ENCODE data around the gene CCDC97.

CCDC97 gene

DNA sequence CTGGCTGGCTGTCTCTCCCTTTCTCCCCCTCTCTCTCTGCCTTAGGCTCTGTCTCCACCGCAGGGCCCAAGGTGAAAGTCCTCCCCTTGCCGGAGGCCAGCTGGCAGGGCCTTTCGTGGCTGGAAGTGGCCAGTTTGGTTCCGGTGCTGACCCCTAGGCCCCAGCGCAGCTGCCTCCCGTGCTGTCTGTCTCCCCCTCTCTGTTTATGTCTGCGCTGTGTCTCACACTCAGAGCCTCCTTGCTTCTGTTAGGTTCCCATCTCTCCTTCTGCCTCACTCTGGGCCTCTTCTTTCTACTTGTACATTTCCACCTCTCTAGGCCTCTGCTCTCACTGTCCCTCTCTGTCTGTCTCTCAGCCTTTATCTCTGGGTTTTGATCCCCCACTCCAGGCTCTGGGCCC lies 13.1 kb downstream of the CCDC97 start:
- no peak overlapping the region for H3K4me2 ChIP-seq (ENCODE audit: low read depth, low read length, poor library complexity, severe bottlenecking)
- peaks cover 18% of the 10 kb centered on the region for H3F3A ChIP-seq (ENCODE audit: insufficient read depth)
- no peak overlapping the region for H2AFZ ChIP-seq (ENCODE audit: low read depth, low read length, severe bottlenecking)
- no peak overlapping the region for H3K9ac ChIP-seq (ENCODE audit: low read length)
- H3K27ac ChIP-seq (ENCODE audit: low read depth, low read length) = peak overlapping the region; percentile 17; the same call in 1 of the 2 replicates
- H3K9me2 ChIP-seq (replicated peaks; ENCODE audit: insufficient read depth, low read length) = no peaks in the 10 kb centered on the region
- H3K9me3 ChIP-seq (ENCODE audit: insufficient read depth, low read length) = no peaks in the 10 kb centered on the region
- no peak overlapping the region for H3K4me3 ChIP-seq (ENCODE audit: insufficient read depth, low read length, poor library complexity, severe bottlenecking)
- H3K36me3 ChIP-seq (ENCODE audit: low read length) = no peaks in the 10 kb centered on the region
- no peak for TF ChIP-seq EZH2phosphoT487 (conservative IDR thresholded peaks at IDR 0.05; ENCODE audit: low read length)
- TF ChIP-seq, protein P1, sequence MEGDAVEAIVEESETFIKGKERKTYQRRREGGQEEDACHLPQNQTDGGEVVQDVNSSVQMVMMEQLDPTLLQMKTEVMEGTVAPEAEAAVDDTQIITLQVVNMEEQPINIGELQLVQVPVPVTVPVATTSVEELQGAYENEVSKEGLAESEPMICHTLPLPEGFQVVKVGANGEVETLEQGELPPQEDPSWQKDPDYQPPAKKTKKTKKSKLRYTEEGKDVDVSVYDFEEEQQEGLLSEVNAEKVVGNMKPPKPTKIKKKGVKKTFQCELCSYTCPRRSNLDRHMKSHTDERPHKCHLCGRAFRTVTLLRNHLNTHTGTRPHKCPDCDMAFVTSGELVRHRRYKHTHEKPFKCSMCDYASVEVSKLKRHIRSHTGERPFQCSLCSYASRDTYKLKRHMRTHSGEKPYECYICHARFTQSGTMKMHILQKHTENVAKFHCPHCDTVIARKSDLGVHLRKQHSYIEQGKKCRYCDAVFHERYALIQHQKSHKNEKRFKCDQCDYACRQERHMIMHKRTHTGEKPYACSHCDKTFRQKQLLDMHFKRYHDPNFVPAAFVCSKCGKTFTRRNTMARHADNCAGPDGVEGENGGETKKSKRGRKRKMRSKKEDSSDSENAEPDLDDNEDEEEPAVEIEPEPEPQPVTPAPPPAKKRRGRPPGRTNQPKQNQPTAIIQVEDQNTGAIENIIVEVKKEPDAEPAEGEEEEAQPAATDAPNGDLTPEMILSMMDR (IDR thresholded peaks at IDR 0.05; ENCODE audit: insufficient read depth, low read length, poor library complexity, severe bottlenecking) = no peak
- H3K27me3 ChIP-seq (ENCODE audit: low read length) = no peaks in the 10 kb centered on the region
- H3K79me2 ChIP-seq (ENCODE audit: insufficient read depth, low read length) = no peaks in the 10 kb centered on the region
- no peaks in the 10 kb centered on the region for H4K20me1 ChIP-seq (ENCODE audit: low read depth, low read length)

DNA sequence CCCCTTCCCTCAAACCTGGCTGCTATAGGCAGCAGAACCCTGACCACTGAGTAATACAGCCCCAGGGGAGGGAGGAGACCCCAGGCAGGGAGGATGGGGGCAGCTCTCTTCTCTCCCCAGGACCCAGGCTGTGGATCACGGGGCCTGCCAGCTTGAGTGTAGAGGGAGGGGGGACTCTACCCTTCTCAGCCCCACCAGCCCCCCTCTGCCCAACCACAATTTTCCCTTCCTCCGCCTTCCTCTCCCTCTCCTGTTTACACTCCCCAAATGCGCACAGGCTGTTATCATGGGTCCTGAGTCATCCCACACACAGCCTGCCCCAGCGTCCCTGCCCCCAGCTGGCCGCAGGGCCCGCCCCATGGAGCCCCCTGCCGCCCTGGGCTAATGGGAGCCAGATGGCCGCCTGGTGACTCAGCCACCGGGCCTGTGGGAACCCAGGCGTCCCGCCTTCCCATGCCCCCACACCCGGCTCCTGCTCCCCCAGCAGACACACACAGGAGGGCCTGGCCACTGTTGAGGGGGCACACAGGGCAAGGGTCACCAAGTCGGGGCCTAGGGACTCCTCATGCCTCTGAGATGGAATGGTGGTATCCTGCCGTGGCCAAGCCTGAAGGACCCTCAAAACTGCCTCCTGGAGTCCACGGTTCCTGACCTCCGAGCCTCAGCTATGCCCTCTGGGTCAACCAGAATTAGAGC lies 13.6 kb downstream of the CCDC97 start:
- H3F3A ChIP-seq (ENCODE audit: insufficient read depth) = peaks cover 24% of the 10 kb centered on the region
- no peaks in the 10 kb centered on the region for H3K27me3 ChIP-seq (ENCODE audit: low read length)
- no peak for TF ChIP-seq EZH2phosphoT487 (conservative IDR thresholded peaks at IDR 0.05; ENCODE audit: low read length)
- TF ChIP-seq, protein P1 (IDR thresholded peaks at IDR 0.05; ENCODE audit: insufficient read depth, low read length, poor library complexity, severe bottlenecking) = no peak
- H3K27ac ChIP-seq (ENCODE audit: low read depth, low read length) = peak overlapping the region; percentile 17; the same call in 1 of the 2 replicates
- H3K36me3 ChIP-seq (ENCODE audit: low read length) = no peaks in the 10 kb centered on the region
- no peak overlapping the region for H3K4me2 ChIP-seq (ENCODE audit: low read depth, low read length, poor library complexity, severe bottlenecking)
- H2AFZ ChIP-seq (ENCODE audit: low read depth, low read length, severe bottlenecking) = no peak overlapping the region
- no peak overlapping the region for H3K4me3 ChIP-seq (ENCODE audit: insufficient read depth, low read length, poor library complexity, severe bottlenecking)
- H4K20me1 ChIP-seq (ENCODE audit: low read depth, low read length) = no peaks in the 10 kb centered on the region
- H3K79me2 ChIP-seq (ENCODE audit: insufficient read depth, low read length) = no peaks in the 10 kb centered on the region
- H3K9me3 ChIP-seq (ENCODE audit: insufficient read depth, low read length) = no peaks in the 10 kb centered on the region
- H3K9ac ChIP-seq (ENCODE audit: low read length) = no peak overlapping the region
- no peaks in the 10 kb centered on the region for H3K9me2 ChIP-seq (replicated peaks; ENCODE audit: insufficient read depth, low read length)

DNA sequence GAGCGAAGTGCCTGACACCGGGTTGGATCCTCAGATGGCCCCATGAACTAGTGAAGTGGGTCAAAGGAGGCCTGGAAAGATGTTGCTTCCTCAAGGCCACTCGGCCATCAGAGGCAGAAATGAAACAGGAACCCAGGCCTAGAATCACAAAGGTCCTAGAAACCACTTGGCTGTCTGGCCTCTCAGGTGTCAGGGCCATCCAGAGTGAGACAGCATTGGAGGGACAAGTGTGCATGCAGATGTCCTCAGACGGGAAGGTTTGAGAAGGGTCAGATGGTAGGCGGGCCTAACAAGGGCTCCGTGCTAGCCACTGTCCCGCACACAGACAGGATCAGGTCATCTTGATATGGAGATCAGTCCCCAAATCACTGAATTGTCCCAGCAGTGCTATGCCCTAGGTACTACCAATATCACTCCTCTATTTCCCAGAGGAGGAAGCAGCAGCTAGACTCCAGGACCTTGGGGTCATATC lies 14.3 kb downstream of the CCDC97 start:
- Histone ChIP-seq H4K20me1 (ENCODE audit: low read depth, low read length) (no peaks in the 10 kb centered on the region), H3K4me2 (ENCODE audit: low read depth, low read length, poor library complexity, severe bottlenecking) (no peak overlapping the region), H3K9ac (ENCODE audit: low read length) (no peak overlapping the region), H3K27me3 (ENCODE audit: low read length) (no peaks in the 10 kb centered on the region), H3K36me3 (ENCODE audit: low read length) (no peaks in the 10 kb centered on the region), H3K4me3 (ENCODE audit: insufficient read depth, low read length, poor library complexity, severe bottlenecking) (no peak overlapping the region), H3K27ac (ENCODE audit: low read depth, low read length) (peak overlapping the region; percentile 40; the same call in 1 of the 2 replicates), H3K79me2 (ENCODE audit: insufficient read depth, low read length) (no peaks in the 10 kb centered on the region), H3F3A (ENCODE audit: insufficient read depth) (peaks cover 31% of the 10 kb centered on the region), H3K9me3 (ENCODE audit: insufficient read depth, low read length) (no peaks in the 10 kb centered on the region), H2AFZ (ENCODE audit: low read depth, low read length, severe bottlenecking) (no peak overlapping the region), H3K9me2 (replicated peaks; ENCODE audit: insufficient read depth, low read length) (no peaks in the 10 kb centered on the region)
- TF ChIP-seq, protein P1 (IDR thresholded peaks at IDR 0.05; ENCODE audit: insufficient read depth, low read length, poor library complexity, severe bottlenecking) = no peak
- no peak for TF ChIP-seq EZH2phosphoT487 (conservative IDR thresholded peaks at IDR 0.05; ENCODE audit: low read length)
